IMR-90 (cell line): ENCODE measurements around the gene B3GAT2. TPM values are rescaled to one million over a fixed set of nuclear protein-coding genes. Genes with fewer than 3 reads are reported as not detected.

Experiments used
- ATAC-seq: fragments of 200-7000 bp; cut with Tn5 transposase; 2 replicates; pipeline ENCODE4 v1.9.1; 2020; ENCODE audit warnings: low read depth, mild to moderate bottlenecking, moderate library complexity
- BruUV-seq: library from RNA; stranded (reverse); fragments of 400-500 nt; replicated peaks from 2 replicates; lab custom pipeline; 2021; lab: Mats Ljungman, UMichigan
- CTCF ChIA-PET: fragments of 300-600 bp; formaldehyde crosslinking; extraction: SDS; loops from one replicate; lab custom pipeline; 2021; ENCODE audit warnings: antibody characterized with exemption; lab: Yijun Ruan, JAX
- POLR2A ChIA-PET: fragments of 300-600 bp; sonication (Branson Sonifier 250); formaldehyde crosslinking; loops from one replicate; lab custom pipeline; 2022; ENCODE audit warnings: antibody characterized with exemption; ENCODE audit not compliant: unreplicated experiment; lab: Charles Lee
- DNase-seq: peaks from one replicate; pipeline ENCODE4 v3.0.0; 2013
- H2AFZ ChIP-seq: replicated peaks from 2 replicates; pipeline ENCODE3; 2013; ENCODE audit warnings: low read length, mild to moderate bottlenecking; ENCODE audit not compliant: poor library complexity
- H2AK5ac ChIP-seq: 2 replicates; pipeline ENCODE4 v1.6.1; 2013; ENCODE audit warnings: low read depth, low read length, inconsistent platforms
- H2AK9ac ChIP-seq: replicated peaks from 2 replicates; pipeline ENCODE3; 2013; ENCODE audit warnings: mild to moderate bottlenecking, low read depth, low read length, moderate library complexity; ENCODE audit not compliant: poor library complexity
- H2BK120ac ChIP-seq: 2 replicates; pipeline ENCODE4 v1.6.1; 2013; ENCODE audit warnings: low read depth, low read length, inconsistent platforms
- H2BK15ac ChIP-seq: 3 replicates; pipeline ENCODE4 v1.6.1; 2013; ENCODE audit warnings: low read depth, low read length, inconsistent platforms
- H2BK20ac ChIP-seq: 2 replicates; pipeline ENCODE4 v1.6.1; 2013; ENCODE audit warnings: low read depth, mild to moderate bottlenecking, inconsistent platforms, low read length, moderate library complexity
- H2BK5ac ChIP-seq: 2 replicates; pipeline ENCODE4 v1.6.1; 2013; ENCODE audit warnings: mild to moderate bottlenecking, low read depth, low read length, inconsistent platforms; ENCODE audit not compliant: poor library complexity, severe bottlenecking
- H3K14ac ChIP-seq: replicated peaks from 2 replicates; pipeline ENCODE4 v1.6.1; 2013; ENCODE audit warnings: low read depth, low read length, inconsistent platforms
- H3K18ac ChIP-seq: 2 replicates; pipeline ENCODE4 v1.6.1; 2013; ENCODE audit warnings: low read depth, low read length, control low read depth
- H3K23ac ChIP-seq: 2 replicates; pipeline ENCODE4 v1.6.1; 2013; ENCODE audit warnings: low read depth, low read length, inconsistent platforms
- H3K27ac ChIP-seq: 2 replicates; pipeline ENCODE4 v1.5.1; 2013; ENCODE audit warnings: mild to moderate bottlenecking, control low read depth, low read length; ENCODE audit not compliant: insufficient read depth
- H3K27me3 ChIP-seq: 2 replicates; pipeline ENCODE4 v1.6.1; 2013; ENCODE audit warnings: low read length; ENCODE audit not compliant: control insufficient read depth, insufficient read depth
- H3K36me3 ChIP-seq: 2 replicates; pipeline ENCODE4 v1.6.1; 2013; ENCODE audit warnings: low read length, mixed read lengths; ENCODE audit not compliant: control insufficient read depth, insufficient read depth
- H3K4ac ChIP-seq: 2 replicates; pipeline ENCODE4 v1.6.1; 2013; ENCODE audit warnings: low read depth, low read length, inconsistent platforms
- H3K4me1 ChIP-seq: 2 replicates; pipeline ENCODE4 v1.6.1; 2013; ENCODE audit warnings: low read length, mixed read lengths; ENCODE audit not compliant: control insufficient read depth, insufficient read depth
- H3K4me2 ChIP-seq: 2 replicates; pipeline ENCODE4 v1.6.1; 2013; ENCODE audit warnings: low read depth, mild to moderate bottlenecking, control low read depth, low read length, moderate library complexity
- H3K4me3 ChIP-seq: 2 replicates; pipeline ENCODE4 v1.5.1; 2013; ENCODE audit warnings: low read depth, mild to moderate bottlenecking, control low read depth, low read length, moderate library complexity; ENCODE audit not compliant: insufficient read depth
- H3K56ac ChIP-seq: 2 replicates; pipeline ENCODE4 v1.6.1; 2013; ENCODE audit warnings: low read length, inconsistent platforms; ENCODE audit not compliant: insufficient read depth; ENCODE audit errors: extremely low read depth
- H3K79me1 ChIP-seq, 2 experiments: 2 replicates each; pipeline ENCODE4 v1.6.1; 2013; ENCODE audit warnings: low read length in 2 of 2, inconsistent platforms in 1 of 2, low read depth in 1 of 2
- H3K9ac ChIP-seq: 2 replicates; pipeline ENCODE4 v1.6.1; 2013; ENCODE audit warnings: low read depth, low read length, control low read depth
- H3K9me1 ChIP-seq: 2 replicates; pipeline ENCODE4 v1.6.1; 2013; ENCODE audit warnings: low read length, inconsistent platforms; ENCODE audit not compliant: insufficient read depth
- H3K9me3 ChIP-seq: 2 replicates; pipeline ENCODE4 v1.6.1; 2013; ENCODE audit warnings: low read length; ENCODE audit not compliant: control insufficient read depth, insufficient read depth
- H4K20me1 ChIP-seq: 2 replicates; pipeline ENCODE4 v1.6.1; 2013; ENCODE audit warnings: low read length, inconsistent platforms; ENCODE audit not compliant: insufficient read depth
- H4K5ac ChIP-seq: 2 replicates; pipeline ENCODE4 v1.6.1; 2013; ENCODE audit warnings: mild to moderate bottlenecking, low read depth, low read length, control low read depth
- H4K8ac ChIP-seq, 2 experiments: 2 replicates each; pipeline ENCODE4 v1.6.1; 2013; ENCODE audit warnings: low read depth in 2 of 2, low read length in 2 of 2, control low read depth in 1 of 2, inconsistent platforms in 1 of 2
- H4K91ac ChIP-seq: 2 replicates; pipeline ENCODE4 v1.6.1; 2013; ENCODE audit warnings: low read depth, low read length, inconsistent platforms; ENCODE audit not compliant: insufficient read depth
- BHLHE40 ChIP-seq: fragments of 150-350 bp; IDR thresholded peaks from 2 replicates; pipeline ENCODE4 v1.6.1; 2016; ENCODE audit warnings: mild to moderate bottlenecking, low read depth, low read length
- CEBPB ChIP-seq: IDR thresholded peaks from 2 replicates; pipeline ENCODE4 v1.6.1; 2012; ENCODE audit warnings: low read depth, low read length, improper control_type of control experiment
- CHD1 ChIP-seq: IDR thresholded peaks from 2 replicates; pipeline ENCODE4 v1.6.1; 2012; ENCODE audit warnings: low read depth, low read length, improper control_type of control experiment
- ELK1 ChIP-seq: fragments of 150-350 bp; IDR thresholded peaks from 2 replicates; pipeline ENCODE4 v1.6.1; 2016; ENCODE audit warnings: low read depth, mild to moderate bottlenecking, low read length, moderate library complexity, borderline replicate concordance
- FOS ChIP-seq: fragments of 150-350 bp; IDR thresholded peaks from 2 replicates; pipeline ENCODE4 v1.6.1; 2016; ENCODE audit warnings: low read depth, low read length
- MAFK ChIP-seq: IDR thresholded peaks from 2 replicates; pipeline ENCODE4 v1.6.1; 2012; ENCODE audit warnings: low read depth, low read length, improper control_type of control experiment
- MAZ ChIP-seq: IDR thresholded peaks from 2 replicates; pipeline ENCODE4 v1.6.1; 2012; ENCODE audit warnings: low read depth, mild to moderate bottlenecking, low read length, improper control_type of control experiment, moderate library complexity, borderline replicate concordance
- MXI1 ChIP-seq: IDR thresholded peaks from 2 replicates; pipeline ENCODE4 v1.6.1; 2012; ENCODE audit warnings: low read depth, mild to moderate bottlenecking, low read length, moderate library complexity, borderline replicate concordance
- NFE2L2 ChIP-seq: fragments of 150-350 bp; IDR thresholded peaks from 2 replicates; pipeline ENCODE4 v1.6.1; 2016; ENCODE audit warnings: low read depth, mild to moderate bottlenecking, low read length
- POLR2A ChIP-seq: IDR thresholded peaks from 2 replicates; pipeline ENCODE4 v1.6.1; 2012; ENCODE audit warnings: mild to moderate bottlenecking, low read depth, low read length
- RAD21 ChIP-seq: IDR thresholded peaks from 2 replicates; pipeline ENCODE4 v1.6.1; 2012; ENCODE audit warnings: low read length, improper control_type of control experiment
- RCOR1 ChIP-seq: IDR thresholded peaks from 2 replicates; pipeline ENCODE4 v1.6.1; 2012; ENCODE audit warnings: mild to moderate bottlenecking, low read length, improper control_type of control experiment; ENCODE audit not compliant: insufficient replicate concordance
- RFX5 ChIP-seq: IDR thresholded peaks from 2 replicates; pipeline ENCODE4 v1.8.0; 2012; ENCODE audit warnings: low read depth, mild to moderate bottlenecking, low read length, moderate library complexity
- SMC3 ChIP-seq: fragments of 150-350 bp; IDR thresholded peaks from 2 replicates; pipeline ENCODE4 v1.6.1; 2016; ENCODE audit warnings: low read depth, mild to moderate bottlenecking, antibody characterized with exemption, low read length, moderate library complexity
- USF2 ChIP-seq: fragments of 150-350 bp; IDR thresholded peaks from 2 replicates; pipeline ENCODE4 v1.6.1; 2017; ENCODE audit warnings: mild to moderate bottlenecking, antibody characterized with exemption, low read length, low read depth
- WGBS, 2 experiments: methylation state at CpG; one replicate each; pipeline versions ENCODE4 v1.1.5 to v1.1.7; 2013; ENCODE audit warnings: missing lambda C conversion rate in 2 of 2; ENCODE audit not compliant: insufficient read length in 1 of 2; ENCODE audit errors: extremely low coverage in 2 of 2; 5-methylcytosine and 5-hydroxymethylcytosine counted together
- dilution Hi-C: fragments of 300-500 bp; cut with HindIII; formaldehyde crosslinking; loops from one replicate; pipeline ENCODE4 v1.14.3; 2018; ENCODE audit warnings: low sequenced_read_pairs; ENCODE audit not compliant: unreplicated experiment
- in situ Hi-C: fragments of 300-500 bp; cut with MboI; formaldehyde crosslinking; loops from 3 replicates; pipeline ENCODE4 v1.14.3; 2019; ENCODE audit warnings: low sequenced_read_pairs, inconsistent platforms, mixed read lengths
- intact Hi-C: fragments of 100-400 bp; cut with micrococcal nuclease; formaldehyde crosslinking; loops from 2 replicates; pipeline ENCODE4 v1.10.0; 2022
- polyA plus RNA-seq, 3 experiments: library from polyadenylated mRNA; depleted of rRNA; stranded (reverse); fragments of >200 nt; gene quantifications; 2 replicates each; pipeline ENCODE4 v1.2.3, GENCODE V29; 2012; ENCODE audit warnings: low replicate concordance in 1 of 3
- total RNA-seq: library from RNA; depleted of rRNA; stranded (reverse); fragments of >200 nt; gene quantifications from 2 replicates; pipeline ENCODE4 v1.2.3, GENCODE V29; 2012
- TF ChIP-seq, protein P1 (sequence below): conservative IDR thresholded peaks from 2 replicates; pipeline ENCODE4 v1.5.1; 2012; ENCODE audit warnings: mild to moderate bottlenecking, low read depth, low read length, improper control_type of control experiment

The B3GAT2 gene
- total and polyA plus RNA-seq, 2 of the 4 experiments (the other 2 are of a cell fraction) = 0.02 TPM; not detected in 1

- dilution Hi-C loops (no loop called here), intact Hi-C loops (no loop called here), in situ Hi-C loops (no loop called here)
- BruUV-seq = no TSS peak
- Histone ChIP-seq H4K20me1 (no peaks in the 10 kb centered on the region), H2BK5ac (no peak overlapping the region), H2BK20ac (no peak overlapping the region), H3K9me1 (no peaks in the 10 kb centered on the region), H3K79me1 (no peaks in the 10 kb centered on the region), H3K4ac (no peak overlapping the region), H3K27me3 (no peaks in the 10 kb centered on the region), H3K4me2 (no peak overlapping the region), H3K27ac (no peak overlapping the region), H3K23ac (no peak overlapping the region), H2AK9ac (no peak overlapping the region), H2BK120ac (no peak overlapping the region), H3K9me3 (no peaks in the 10 kb centered on the region), H3K4me3 (no peak overlapping the region), H2AFZ (no peak overlapping the region), H3K9ac (no peak overlapping the region), H3K36me3 (no peaks in the 10 kb centered on the region), H3K56ac (no peak overlapping the region), H2BK15ac (no peak overlapping the region), H4K8ac (no peak overlapping the region), H2AK5ac (no peak overlapping the region), H4K91ac (no peak overlapping the region), H3K14ac (no peak overlapping the region), H3K4me1 (no peaks in the 10 kb centered on the region), H3K18ac (no peak overlapping the region), H4K5ac (no peak overlapping the region)
- no CpG with 5 or more reads among the region's 5 CpGs for WGBS, 2 experiments
- POLR2A ChIA-PET = no interaction called here
- CTCF ChIA-PET = interaction anchor here (0.7 to 1.6 kb wide), 3 partner anchors 20 to 132 kb away, joined by 3 read pairs; no protein-coding TSS in a partner anchor
- TF ChIP-seq MAFK = no peak
- no peak for TF ChIP-seq RAD21
- TF ChIP-seq FOS = no peak
- no peak for TF ChIP-seq SMC3
- TF ChIP-seq RCOR1 = no peak
- TF ChIP-seq RFX5 = no peak
- no peak for TF ChIP-seq CEBPB
- TF ChIP-seq BHLHE40 = no peak
- TF ChIP-seq, protein P1, sequence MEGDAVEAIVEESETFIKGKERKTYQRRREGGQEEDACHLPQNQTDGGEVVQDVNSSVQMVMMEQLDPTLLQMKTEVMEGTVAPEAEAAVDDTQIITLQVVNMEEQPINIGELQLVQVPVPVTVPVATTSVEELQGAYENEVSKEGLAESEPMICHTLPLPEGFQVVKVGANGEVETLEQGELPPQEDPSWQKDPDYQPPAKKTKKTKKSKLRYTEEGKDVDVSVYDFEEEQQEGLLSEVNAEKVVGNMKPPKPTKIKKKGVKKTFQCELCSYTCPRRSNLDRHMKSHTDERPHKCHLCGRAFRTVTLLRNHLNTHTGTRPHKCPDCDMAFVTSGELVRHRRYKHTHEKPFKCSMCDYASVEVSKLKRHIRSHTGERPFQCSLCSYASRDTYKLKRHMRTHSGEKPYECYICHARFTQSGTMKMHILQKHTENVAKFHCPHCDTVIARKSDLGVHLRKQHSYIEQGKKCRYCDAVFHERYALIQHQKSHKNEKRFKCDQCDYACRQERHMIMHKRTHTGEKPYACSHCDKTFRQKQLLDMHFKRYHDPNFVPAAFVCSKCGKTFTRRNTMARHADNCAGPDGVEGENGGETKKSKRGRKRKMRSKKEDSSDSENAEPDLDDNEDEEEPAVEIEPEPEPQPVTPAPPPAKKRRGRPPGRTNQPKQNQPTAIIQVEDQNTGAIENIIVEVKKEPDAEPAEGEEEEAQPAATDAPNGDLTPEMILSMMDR = no peak
- TF ChIP-seq MXI1 = no peak
- TF ChIP-seq NFE2L2 = no peak
- no peak for TF ChIP-seq ELK1
- no peak for TF ChIP-seq MAZ
- TF ChIP-seq POLR2A = no peak
- TF ChIP-seq CHD1 = no peak
- TF ChIP-seq USF2 = no peak
- ATAC-seq (no peak), DNase-seq (no peak)
Measured at GRCh38 chr6:70857387-70858077, 99.3 kb downstream of the B3GAT2 start.
